ENCODE data around the gene TAPT1.

Gene TAPT1

GRCh38 chr4:16231570-16232245 lies 5.4 kb upstream of the TAPT1 start:
- peaks cover 6% of the 10 kb centered on the region for H3K4me1 Mint-ChIP-seq
- ATAC-seq (no peak), DNase-seq (ENCODE audit: low spot score in 2 of 2) (no peak)
- peaks cover 6% of the 10 kb centered on the region for H3K36me3 Mint-ChIP-seq
- peak overlapping the region; percentile 32 for H3K27ac Mint-ChIP-seq
- H3K4me3 Mint-ChIP-seq = peak overlapping the region; percentile 15
- H3K9me3 Mint-ChIP-seq = no peaks in the 10 kb centered on the region

- no peak for DNase-seq (ENCODE audit: low spot score in 2 of 2)
- peak overlapping the region; percentile 7 for H3K27ac Mint-ChIP-seq
- no peak overlapping the region for H3K4me3 Mint-ChIP-seq
- no peak for ATAC-seq
- peaks cover 6% of the 10 kb centered on the region for H3K4me1 Mint-ChIP-seq
- H3K9me3 Mint-ChIP-seq = no peaks in the 10 kb centered on the region
- peaks cover 10% of the 10 kb centered on the region for H3K36me3 Mint-ChIP-seq
These were observed 4.0 kb upstream of the TAPT1 start for GRCh38 chr4:16230308-16230707.

- no peak overlapping the region for H3K4me3 Mint-ChIP-seq
- no peaks in the 10 kb centered on the region for H3K9me3 Mint-ChIP-seq
- ATAC-seq (no peak), DNase-seq (ENCODE audit: low spot score in 2 of 2) (no peak)
- H3K4me1 Mint-ChIP-seq = peaks cover 11% of the 10 kb centered on the region
- H3K27ac Mint-ChIP-seq = no peak overlapping the region
- H3K36me3 Mint-ChIP-seq = peaks cover 12% of the 10 kb centered on the region
These were observed 3.3 kb upstream of the TAPT1 start for GRCh38 chr4:16229604-16230003.

- H3K4me1 Mint-ChIP-seq = peaks cover 32% of the 10 kb centered on the region
- peaks cover 12% of the 10 kb centered on the region for H3K36me3 Mint-ChIP-seq
- no peaks in the 10 kb centered on the region for H3K9me3 Mint-ChIP-seq
- DNase-seq (ENCODE audit: low spot score in 2 of 2) = no peak
- peak overlapping the region; percentile 78 for H3K4me3 Mint-ChIP-seq
- H3K27ac Mint-ChIP-seq = peak overlapping the region; percentile 92
- no peak for ATAC-seq
These were observed 1.2 kb upstream of the TAPT1 start for GRCh38 chr4:16227462-16227868.

GRCh38 chr4:16226816-16227461 lies 668 bp upstream of the TAPT1 start:
- peak; percentile 37 to 78 for DNase-seq (ENCODE audit: low spot score in 2 of 2)
- peak; percentile 50 for ATAC-seq
- peak overlapping the region; percentile 92 for H3K27ac Mint-ChIP-seq
- H3K4me1 Mint-ChIP-seq = peaks cover 33% of the 10 kb centered on the region
- H3K36me3 Mint-ChIP-seq = peaks cover 12% of the 10 kb centered on the region
- no peaks in the 10 kb centered on the region for H3K9me3 Mint-ChIP-seq
- peak overlapping the region; percentile 78 for H3K4me3 Mint-ChIP-seq

GRCh38 chr4:16225167-16225862 lies 956 bp downstream of the TAPT1 start:
- ATAC-seq = no peak
- Mint-ChIP-seq H3K9me3 (no peaks in the 10 kb centered on the region), H3K4me3 (peak overlapping the region; percentile 70), H3K36me3 (peaks cover 14% of the 10 kb centered on the region), H3K4me1 (peaks cover 33% of the 10 kb centered on the region), H3K27ac (peak overlapping the region; percentile 78)
- no peak for DNase-seq (ENCODE audit: low spot score in 2 of 2)

GRCh38 chr4:16224264-16225166 lies 1.8 kb downstream of the TAPT1 start:
- Mint-ChIP-seq H3K9me3 (no peaks in the 10 kb centered on the region), H3K27ac (peak overlapping the region; percentile 78), H3K4me3 (peak overlapping the region; percentile 70), H3K36me3 (peaks cover 18% of the 10 kb centered on the region), H3K4me1 (peaks cover 34% of the 10 kb centered on the region)
- ATAC-seq = no peak
- DNase-seq (ENCODE audit: low spot score in 2 of 2) = no peak

GRCh38 chr4:16222957-16223527 lies 3.2 kb downstream of the TAPT1 start:
- DNase-seq (ENCODE audit: low spot score in 2 of 2) (no peak), ATAC-seq (no peak)
- peak overlapping the region; percentile 52 for H3K27ac Mint-ChIP-seq
- H3K4me3 Mint-ChIP-seq = peak overlapping the region; percentile 70
- H3K9me3 Mint-ChIP-seq = no peaks in the 10 kb centered on the region
- H3K36me3 Mint-ChIP-seq = peaks cover 18% of the 10 kb centered on the region
- peaks cover 38% of the 10 kb centered on the region for H3K4me1 Mint-ChIP-seq

GRCh38 chr4:16218950-16219349 lies 7.3 kb downstream of the TAPT1 start:
- Mint-ChIP-seq H3K36me3 (peaks cover 12% of the 10 kb centered on the region), H3K4me3 (no peak overlapping the region), H3K4me1 (peaks cover 54% of the 10 kb centered on the region), H3K9me3 (no peaks in the 10 kb centered on the region), H3K27ac (no peak overlapping the region)
- DNase-seq (ENCODE audit: low spot score in 2 of 2) (no peak), ATAC-seq (no peak)

- ATAC-seq (peak; percentile 76), DNase-seq (ENCODE audit: low spot score in 2 of 2) (no peak)
- Mint-ChIP-seq H3K9me3 (no peaks in the 10 kb centered on the region), H3K4me1 (peaks cover 49% of the 10 kb centered on the region), H3K4me3 (peak overlapping the region; percentile 31), H3K36me3 (peaks cover 23% of the 10 kb centered on the region), H3K27ac (peak overlapping the region; percentile 11)
These were observed 8.8 kb downstream of the TAPT1 start for GRCh38 chr4:16217300-16218051.

- Mint-ChIP-seq H3K4me1 (peaks cover 54% of the 10 kb centered on the region), H3K4me3 (no peak overlapping the region), H3K9me3 (no peaks in the 10 kb centered on the region), H3K27ac (no peak overlapping the region), H3K36me3 (peaks cover 41% of the 10 kb centered on the region)
- no peak for DNase-seq (ENCODE audit: low spot score in 2 of 2)
- ATAC-seq = no peak
These were observed 13.2 kb downstream of the TAPT1 start for GRCh38 chr4:16213121-16213520.

- H3K4me1 Mint-ChIP-seq = peaks cover 52% of the 10 kb centered on the region
- peaks cover 41% of the 10 kb centered on the region for H3K36me3 Mint-ChIP-seq
- no peak for ATAC-seq
- H3K9me3 Mint-ChIP-seq = no peaks in the 10 kb centered on the region
- H3K4me3 Mint-ChIP-seq = no peak overlapping the region
- no peak for DNase-seq (ENCODE audit: low spot score in 2 of 2)
- H3K27ac Mint-ChIP-seq = no peak overlapping the region
These were observed 14.0 kb downstream of the TAPT1 start for GRCh38 chr4:16212138-16212782.

- Mint-ChIP-seq H3K9me3 (no peaks in the 10 kb centered on the region), H3K36me3 (peaks cover 35% of the 10 kb centered on the region), H3K27ac (no peak overlapping the region), H3K4me1 (peaks cover 45% of the 10 kb centered on the region), H3K4me3 (no peak overlapping the region)
- no peak for ATAC-seq
- DNase-seq (ENCODE audit: low spot score in 2 of 2) = no peak
These were observed 18.9 kb downstream of the TAPT1 start for GRCh38 chr4:16207409-16207808.

GRCh38 chr4:16206848-16207247 lies 19.4 kb downstream of the TAPT1 start:
- H3K27ac Mint-ChIP-seq = no peak overlapping the region
- H3K9me3 Mint-ChIP-seq = no peaks in the 10 kb centered on the region
- no peak overlapping the region for H3K4me3 Mint-ChIP-seq
- H3K36me3 Mint-ChIP-seq = peaks cover 29% of the 10 kb centered on the region
- DNase-seq (ENCODE audit: low spot score in 2 of 2) (no peak), ATAC-seq (peak; percentile 63)
- peaks cover 40% of the 10 kb centered on the region for H3K4me1 Mint-ChIP-seq
